ENCODE data around the gene GOLGA3.

The GOLGA3 gene

GRCh38 chr12:132729541-132730320, 98.9 kb downstream of the GOLGA3 start:
- Histone ChIP-seq H3K4me3 (ENCODE audit: severe bottlenecking) (no peak overlapping the region), H3K27me3 (ENCODE audit: insufficient read depth, poor library complexity, severe bottlenecking) (no peaks in the 10 kb centered on the region), H3K36me3 (ENCODE audit: low read depth) (peaks cover 79% of the 10 kb centered on the region), H3K9me3 (ENCODE audit: severe bottlenecking) (no peaks in the 10 kb centered on the region), H3K27ac (ENCODE audit: poor library complexity, severe bottlenecking) (no peak overlapping the region), H3K4me1 (ENCODE audit: insufficient read depth, poor library complexity, severe bottlenecking) (no peaks in the 10 kb centered on the region)
- no peak for DNase-seq (ENCODE audit: low spot score)
- no peak for TF ChIP-seq CTCF (IDR thresholded peaks at IDR 0.05; ENCODE audit: poor library complexity, severe bottlenecking)
- no peak; the same call in 2 of the 3 replicates for ATAC-seq (ENCODE audit: low read depth)

- Histone ChIP-seq H3K27me3 (ENCODE audit: insufficient read depth, poor library complexity, severe bottlenecking) (no peaks in the 10 kb centered on the region), H3K36me3 (ENCODE audit: low read depth) (peaks cover 79% of the 10 kb centered on the region), H3K4me1 (ENCODE audit: insufficient read depth, poor library complexity, severe bottlenecking) (no peaks in the 10 kb centered on the region), H3K27ac (ENCODE audit: poor library complexity, severe bottlenecking) (no peak overlapping the region), H3K9me3 (ENCODE audit: severe bottlenecking) (no peaks in the 10 kb centered on the region), H3K4me3 (ENCODE audit: severe bottlenecking) (no peak overlapping the region)
- TF ChIP-seq CTCF (IDR thresholded peaks at IDR 0.05; ENCODE audit: poor library complexity, severe bottlenecking), result no peak
- ATAC-seq (ENCODE audit: low read depth) (no peak), DNase-seq (ENCODE audit: low spot score) (no peak)
These were observed 100.2 kb downstream of the GOLGA3 start for GRCh38 chr12:132728502-132728901.

GRCh38 chr12:132727091-132727794, 101.4 kb downstream of the GOLGA3 start:
- ATAC-seq (ENCODE audit: low read depth), result no peak
- H3K4me3 ChIP-seq (ENCODE audit: severe bottlenecking), result no peak overlapping the region
- no peak overlapping the region for H3K27ac ChIP-seq (ENCODE audit: poor library complexity, severe bottlenecking)
- no peak for DNase-seq (ENCODE audit: low spot score)
- TF ChIP-seq CTCF (IDR thresholded peaks at IDR 0.05; ENCODE audit: poor library complexity, severe bottlenecking), result no peak
- no peaks in the 10 kb centered on the region for H3K4me1 ChIP-seq (ENCODE audit: insufficient read depth, poor library complexity, severe bottlenecking)
- peaks cover 92% of the 10 kb centered on the region for H3K36me3 ChIP-seq (ENCODE audit: low read depth)
- no peaks in the 10 kb centered on the region for H3K27me3 ChIP-seq (ENCODE audit: insufficient read depth, poor library complexity, severe bottlenecking)
- H3K9me3 ChIP-seq (ENCODE audit: severe bottlenecking), result no peaks in the 10 kb centered on the region

GRCh38 chr12:132726386-132726785, 102.3 kb downstream of the GOLGA3 start:
- TF ChIP-seq CTCF (IDR thresholded peaks at IDR 0.05; ENCODE audit: poor library complexity, severe bottlenecking), result no peak
- Histone ChIP-seq H3K9me3 (ENCODE audit: severe bottlenecking) (no peaks in the 10 kb centered on the region), H3K27ac (ENCODE audit: poor library complexity, severe bottlenecking) (no peak overlapping the region), H3K4me1 (ENCODE audit: insufficient read depth, poor library complexity, severe bottlenecking) (no peaks in the 10 kb centered on the region), H3K27me3 (ENCODE audit: insufficient read depth, poor library complexity, severe bottlenecking) (no peaks in the 10 kb centered on the region), H3K4me3 (ENCODE audit: severe bottlenecking) (no peak overlapping the region), H3K36me3 (ENCODE audit: low read depth) (peaks cover 96% of the 10 kb centered on the region)
- ATAC-seq (ENCODE audit: low read depth) (no peak), DNase-seq (ENCODE audit: low spot score) (no peak)

All from RWPE2 (cell line).